Calu3 (cell line): ENCODE data around the gene ERCC1. TPM values are rescaled to one million over a fixed set of nuclear protein-coding genes. Genes with fewer than 3 reads are reported as not detected.
"Not testable (repeated sequence)": the region's sequence is repeated elsewhere in the genome, so short reads cannot be mapped to it uniquely, and the experiment has no call there.

Experiments
- BruUV-seq: library from RNA; stranded (reverse); fragments of 400-500 nt; replicated peaks from 2 replicates; lab custom pipeline; 2021; lab: Mats Ljungman, UMichigan
- CTCF ChIA-PET: fragments of 300-600 bp; sonication (Branson Sonifier 250); formaldehyde crosslinking; loops from one replicate; lab custom pipeline; 2022; ENCODE audit warnings: antibody characterized with exemption; lab: Charles Lee
- DNase-seq: peaks from one replicate; pipeline ENCODE4 v3.0.0; 2022
- H3K27ac Mint-ChIP-seq: one replicate; pipeline ENCODE4 v1.8.0; 2022; ENCODE audit warnings: mixed read lengths; ENCODE audit not compliant: unreplicated experiment
- H3K27me3 Mint-ChIP-seq: one replicate; pipeline ENCODE4 v1.8.0; 2022; ENCODE audit warnings: mixed read lengths; ENCODE audit not compliant: unreplicated experiment
- H3K36me3 Mint-ChIP-seq: one replicate; pipeline ENCODE4 v1.8.0; 2022; ENCODE audit warnings: mild to moderate bottlenecking, moderate library complexity, mixed read lengths; ENCODE audit not compliant: insufficient read depth, unreplicated experiment
- H3K4me1 Mint-ChIP-seq: one replicate; pipeline ENCODE4 v1.8.0; 2022; ENCODE audit warnings: mild to moderate bottlenecking, low read depth, mixed read lengths; ENCODE audit not compliant: unreplicated experiment
- H3K4me3 Mint-ChIP-seq: one replicate; pipeline ENCODE4 v1.8.0; 2022; ENCODE audit warnings: mild to moderate bottlenecking, low read depth, moderate library complexity, mixed read lengths; ENCODE audit not compliant: unreplicated experiment
- H3K9me3 Mint-ChIP-seq: one replicate; pipeline ENCODE4 v1.8.0; 2022; ENCODE audit warnings: low read depth, mixed read lengths; ENCODE audit not compliant: unreplicated experiment
- CTCF ChIP-seq: fragments of 200-600 bp; IDR thresholded peaks from one replicate; pipeline ENCODE4 v1.8.0; 2022; ENCODE audit warnings: antibody characterized with exemption; ENCODE audit not compliant: unreplicated experiment
- intact Hi-C: fragments of 100-400 bp; cut with micrococcal nuclease; formaldehyde crosslinking; loops from one replicate; pipeline ENCODE4 v1.10.0; 2022; ENCODE audit not compliant: unreplicated experiment
- total RNA-seq: library from RNA; stranded (reverse); gene quantifications from 2 replicates; pipeline ENCODE4 v1.2.3, GENCODE V29; 2022

ERCC1 gene
- total RNA-seq, 1 experiment from 2014 or later = 55.7 TPM

DNA sequence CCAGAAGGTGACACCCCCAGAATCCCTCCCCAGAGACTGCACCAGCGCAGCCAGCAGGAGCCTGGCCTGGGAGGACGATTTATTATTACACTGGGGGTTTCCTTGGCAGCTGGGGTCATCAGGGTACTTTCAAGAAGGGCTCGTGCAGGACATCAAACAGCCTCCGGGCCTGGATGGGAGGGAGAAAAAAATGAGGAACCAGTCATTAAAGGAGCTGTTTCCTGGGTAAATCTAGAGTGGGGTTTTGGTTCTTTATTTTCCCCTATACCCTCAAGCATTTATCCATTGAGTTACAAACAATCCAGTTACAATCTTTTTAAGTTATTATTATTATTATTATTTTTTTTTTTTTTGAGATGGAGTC, 14.2 kb downstream of the ERCC1 start:
- TF ChIP-seq CTCF = no peak
- intact Hi-C loops = no loop called here
- no peak for DNase-seq
- CTCF ChIA-PET = interaction anchor here (0.7 kb wide), 1 partner anchor 76 kb away, joined by 3 read pairs; no protein-coding TSS in a partner anchor
- Mint-ChIP-seq H3K4me3 (no peak overlapping the region), H3K9me3 (no peaks in the 10 kb centered on the region), H3K4me1 (peaks cover 12% of the 10 kb centered on the region), H3K27ac (no peak overlapping the region), H3K36me3 (peaks cover 66% of the 10 kb centered on the region), H3K27me3 (no peaks in the 10 kb centered on the region)
- no TSS peak for BruUV-seq

GRCh38 chr19:45408830-45409556, 14.7 kb downstream of the ERCC1 start:
- Mint-ChIP-seq H3K4me3 (no peak overlapping the region), H3K27ac (no peak overlapping the region), H3K27me3 (no peaks in the 10 kb centered on the region), H3K36me3 (peaks cover 66% of the 10 kb centered on the region), H3K9me3 (no peaks in the 10 kb centered on the region), H3K4me1 (peaks cover 12% of the 10 kb centered on the region)
- CTCF ChIA-PET = no interaction called here
- no peak for DNase-seq
- no peak for TF ChIP-seq CTCF
- intact Hi-C loops = no loop called here
- no TSS peak for BruUV-seq

DNA sequence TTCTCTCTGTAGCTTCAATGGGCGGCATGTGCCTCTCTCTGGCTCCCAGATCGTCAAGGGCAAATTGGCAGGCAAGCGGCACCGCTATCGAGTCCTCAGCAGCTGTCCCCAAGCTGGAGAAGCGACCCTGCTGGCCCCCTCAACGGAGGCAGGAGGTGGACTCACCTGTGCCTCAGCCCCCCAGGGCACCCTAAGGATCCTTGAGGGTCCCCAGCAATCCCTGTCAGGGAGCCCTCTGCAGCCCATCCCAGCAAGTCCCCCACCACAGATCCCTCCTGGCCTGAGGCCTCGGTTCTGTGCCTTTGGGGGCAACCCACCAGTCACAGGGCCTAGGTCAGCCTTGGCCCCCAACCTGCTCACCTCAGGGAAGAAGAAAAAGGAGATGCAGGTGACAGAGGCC, 15.6 kb downstream of the ERCC1 start:
- intact Hi-C loops = no loop called here
- no peak for TF ChIP-seq CTCF
- no TSS peak for BruUV-seq
- peaks cover 20% of the 10 kb centered on the region for H3K4me1 Mint-ChIP-seq
- DNase-seq = no peak
- H3K9me3 Mint-ChIP-seq = no peaks in the 10 kb centered on the region
- no peaks in the 10 kb centered on the region for H3K27me3 Mint-ChIP-seq
- peaks cover 66% of the 10 kb centered on the region for H3K36me3 Mint-ChIP-seq
- H3K27ac Mint-ChIP-seq = no peak overlapping the region
- CTCF ChIA-PET = no interaction called here
- H3K4me3 Mint-ChIP-seq = peak overlapping the region; percentile 24

DNA sequence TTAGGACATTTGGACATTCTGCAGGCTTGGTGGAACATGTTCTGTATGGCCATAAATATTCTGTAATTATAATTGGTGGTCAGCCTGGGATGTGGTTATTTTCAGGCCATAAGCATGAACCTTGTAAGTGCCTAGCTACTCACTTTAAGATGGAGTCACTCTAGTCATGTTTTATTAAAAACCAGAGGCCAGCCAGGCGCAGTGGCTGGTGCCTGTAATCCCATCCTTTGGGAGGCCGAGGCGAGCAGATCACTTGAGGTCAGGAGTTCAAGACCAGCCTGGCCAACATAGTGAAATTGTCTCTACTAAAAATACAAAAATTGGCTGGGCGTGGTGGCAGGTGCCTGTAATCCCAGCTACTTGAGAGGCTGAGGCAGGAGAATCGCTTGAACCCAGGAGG, 16.1 kb downstream of the ERCC1 start:
- H3K27ac Mint-ChIP-seq, BruUV-seq, H3K9me3 Mint-ChIP-seq, DNase-seq, H3K27me3 Mint-ChIP-seq, intact Hi-C loops: not testable (repeated sequence)
- Mint-ChIP-seq H3K4me3 (peak overlapping the region; percentile 92), H3K36me3 (peaks cover 67% of the 10 kb centered on the region), H3K4me1 (peaks cover 26% of the 10 kb centered on the region)
- CTCF ChIA-PET = interaction anchor here (1.1 kb wide), 1 partner anchor 32 kb away, joined by 4 read pairs; no protein-coding TSS in a partner anchor

DNA sequence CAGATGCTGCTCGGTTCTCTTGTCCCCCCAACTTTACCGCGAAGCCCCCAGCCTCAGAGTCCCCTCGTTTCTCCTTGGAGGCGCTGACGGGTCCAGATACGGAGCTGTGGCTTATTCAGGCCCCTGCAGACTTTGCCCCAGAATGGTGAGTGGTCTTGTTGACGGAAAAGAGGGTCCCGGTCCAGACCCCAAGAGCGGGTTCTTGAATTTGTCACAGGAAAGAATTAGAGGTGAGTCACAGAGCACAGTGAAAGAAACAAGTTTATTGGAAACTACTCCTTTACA, 16.7 kb downstream of the ERCC1 start:
- intact Hi-C loops = no loop called here
- no peak for TF ChIP-seq CTCF
- Mint-ChIP-seq H3K27ac (peak overlapping the region; percentile 89), H3K4me1 (peaks cover 27% of the 10 kb centered on the region), H3K36me3 (peaks cover 73% of the 10 kb centered on the region), H3K9me3 (no peaks in the 10 kb centered on the region), H3K27me3 (no peaks in the 10 kb centered on the region), H3K4me3 (peak overlapping the region; percentile 92)
- DNase-seq = no peak
- TSS peak; percentile 42 for BruUV-seq
- CTCF ChIA-PET = interaction anchor here (1.1 kb wide), 1 partner anchor 32 kb away, joined by 4 read pairs; no protein-coding TSS in a partner anchor
